HG02642 (cell line): ENCODE measurements around the gene MRPS18A.
"Not testable (repeated sequence)": the region's sequence is repeated elsewhere in the genome, so short reads cannot be mapped to it uniquely, and the experiment has no call there.

Experiments used
- ATAC-seq: cut with Tn5 transposase; IDR thresholded peaks from one replicate; pipeline ENCODE4 v1.9.1; 2021; ENCODE audit warnings: mild to moderate bottlenecking; ENCODE audit not compliant: unreplicated experiment, poor library complexity

The MRPS18A gene

DNA sequence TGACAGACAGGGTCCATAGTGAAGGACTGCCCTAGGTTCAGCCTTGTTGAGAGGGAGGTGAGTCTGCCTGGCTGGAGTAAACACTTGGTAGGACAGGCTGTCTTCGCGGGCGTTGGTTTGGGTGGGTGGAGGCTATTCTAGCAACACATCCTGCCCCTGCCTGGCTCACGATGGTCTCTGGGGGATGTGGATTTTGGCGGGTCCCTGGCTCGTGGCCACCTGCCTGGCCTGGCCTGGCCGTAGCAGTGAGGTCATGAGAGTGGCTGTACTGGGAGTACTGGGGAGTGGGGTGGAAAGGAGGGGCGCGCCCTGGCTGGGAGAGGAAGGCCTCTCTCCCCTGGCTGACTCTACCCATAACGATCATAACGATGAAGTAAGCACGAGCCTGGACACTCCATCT lies 30.2 kb upstream of the MRPS18A start:
- ATAC-seq, result no peak

DNA sequence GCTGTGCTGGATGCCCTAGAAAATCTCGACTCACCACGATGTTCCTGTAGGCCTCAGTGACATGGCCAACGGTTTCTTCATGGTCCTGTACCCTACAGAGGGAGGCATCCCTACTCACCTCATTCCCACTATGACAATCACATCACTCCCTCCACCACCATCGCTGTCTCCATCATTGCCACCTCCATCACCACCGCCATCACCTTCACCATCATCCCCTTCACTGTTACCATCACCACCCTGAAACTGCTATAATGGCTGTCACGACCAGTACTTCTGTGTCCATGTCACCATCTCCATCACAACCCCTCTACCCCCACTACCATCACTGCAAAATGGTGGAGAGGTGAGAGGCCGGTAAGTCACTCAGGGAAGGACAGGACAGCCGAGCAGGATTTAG lies 29.8 kb upstream of the MRPS18A start:
- no peak for ATAC-seq

GRCh38 chr6:43716099-43716498 lies 28.5 kb upstream of the MRPS18A start:
- ATAC-seq, result no peak

DNA sequence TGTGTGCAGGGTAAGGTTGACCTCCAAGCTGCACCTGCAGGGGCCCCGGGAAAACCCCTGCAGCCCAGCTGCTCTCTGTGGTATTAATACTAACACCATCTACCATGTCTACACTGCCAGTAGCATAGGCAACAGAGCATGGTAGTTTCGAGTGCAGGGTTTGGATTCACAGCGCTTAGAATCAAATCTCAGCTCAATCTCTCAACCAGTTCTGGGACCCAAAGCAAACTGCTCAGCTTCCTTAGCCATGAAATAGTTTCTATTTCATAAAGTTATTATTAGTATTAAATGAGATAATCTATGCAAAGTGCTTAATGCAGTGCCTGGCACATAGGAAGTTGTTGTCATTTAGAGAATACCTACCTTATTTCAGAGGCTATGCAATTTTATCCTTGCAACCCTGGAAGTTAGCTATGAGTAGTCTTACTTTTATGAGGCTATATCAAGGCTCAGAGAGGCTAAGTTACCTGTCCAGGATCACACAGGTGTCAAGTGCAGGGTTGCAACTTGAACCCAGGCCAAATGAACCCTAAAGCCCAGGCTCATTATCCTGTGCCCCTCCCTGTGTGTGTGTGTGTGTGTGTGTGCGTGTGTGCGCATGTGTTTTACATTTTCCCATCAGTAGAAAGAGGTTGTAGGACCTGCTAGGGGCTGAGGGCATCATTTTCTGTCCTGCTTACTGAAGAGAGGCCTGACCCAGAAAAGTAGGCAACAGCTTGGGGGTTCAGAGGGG lies 27.6 kb upstream of the MRPS18A start:
- ATAC-seq, result peak; percentile 94

DNA sequence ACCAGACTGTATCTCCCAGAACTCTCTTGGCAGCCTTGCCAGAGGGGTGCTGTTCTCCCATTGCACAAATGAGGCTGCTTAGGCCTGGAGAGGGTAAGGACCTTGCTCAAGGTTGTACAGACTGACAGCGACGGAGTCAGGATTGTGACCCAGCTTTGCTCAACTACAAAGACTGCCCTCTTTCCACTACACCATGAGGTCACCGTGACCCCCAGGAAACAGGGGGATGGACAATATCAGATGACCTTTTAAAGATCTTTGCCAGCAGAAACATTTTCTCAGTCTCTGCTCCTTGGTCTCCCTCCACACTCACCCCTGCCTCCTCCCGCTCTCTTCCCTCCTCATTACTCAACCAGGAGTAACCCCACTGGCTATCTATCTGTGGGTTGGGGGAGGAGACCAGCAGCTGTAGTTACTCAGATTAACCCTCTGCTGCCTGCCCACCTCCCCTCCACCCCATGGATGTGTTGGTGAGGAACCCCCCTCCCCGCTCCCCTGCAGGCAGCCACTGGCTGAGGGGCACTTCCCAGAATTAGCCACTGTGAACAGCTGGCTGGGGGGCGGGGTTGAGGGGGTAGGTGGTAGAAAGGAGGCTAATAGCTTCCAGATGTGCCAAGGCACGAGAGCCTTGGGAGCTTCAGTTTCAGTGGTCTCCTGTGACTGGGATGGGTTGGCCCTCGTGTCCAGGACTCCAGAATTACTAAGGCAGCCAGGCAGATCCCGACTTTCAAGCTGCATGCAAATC lies 26.9 kb upstream of the MRPS18A start:
- ATAC-seq, result peak; percentile 34

GRCh38 chr6:43713643-43714310 lies 26.2 kb upstream of the MRPS18A start:
- no peak for ATAC-seq

GRCh38 chr6:43712579-43712978 lies 25.0 kb upstream of the MRPS18A start:
- no peak for ATAC-seq

DNA sequence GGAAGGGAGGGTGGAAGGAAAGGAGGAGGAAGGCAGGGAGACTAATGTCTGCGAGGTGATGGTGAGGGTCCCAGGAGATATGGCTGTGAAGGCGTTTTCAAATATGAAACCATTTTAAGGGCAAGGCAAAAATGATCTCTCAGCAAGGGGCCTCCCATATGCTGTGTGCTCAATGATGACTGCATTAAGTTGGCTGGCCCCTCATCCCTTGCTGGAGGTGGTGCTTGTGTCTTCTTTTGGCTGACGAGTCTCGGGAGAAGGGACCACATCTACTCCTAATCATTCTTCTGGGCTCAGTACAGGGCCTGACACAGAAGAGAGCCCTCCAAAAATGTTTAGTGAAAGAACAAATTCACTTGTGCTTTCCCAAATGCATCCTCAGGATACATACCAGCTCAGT lies 23.0 kb upstream of the MRPS18A start:
- no peak for ATAC-seq

- no peak for ATAC-seq
These were observed 22.2 kb upstream of the MRPS18A start for GRCh38 chr6:43709654-43710303.

DNA sequence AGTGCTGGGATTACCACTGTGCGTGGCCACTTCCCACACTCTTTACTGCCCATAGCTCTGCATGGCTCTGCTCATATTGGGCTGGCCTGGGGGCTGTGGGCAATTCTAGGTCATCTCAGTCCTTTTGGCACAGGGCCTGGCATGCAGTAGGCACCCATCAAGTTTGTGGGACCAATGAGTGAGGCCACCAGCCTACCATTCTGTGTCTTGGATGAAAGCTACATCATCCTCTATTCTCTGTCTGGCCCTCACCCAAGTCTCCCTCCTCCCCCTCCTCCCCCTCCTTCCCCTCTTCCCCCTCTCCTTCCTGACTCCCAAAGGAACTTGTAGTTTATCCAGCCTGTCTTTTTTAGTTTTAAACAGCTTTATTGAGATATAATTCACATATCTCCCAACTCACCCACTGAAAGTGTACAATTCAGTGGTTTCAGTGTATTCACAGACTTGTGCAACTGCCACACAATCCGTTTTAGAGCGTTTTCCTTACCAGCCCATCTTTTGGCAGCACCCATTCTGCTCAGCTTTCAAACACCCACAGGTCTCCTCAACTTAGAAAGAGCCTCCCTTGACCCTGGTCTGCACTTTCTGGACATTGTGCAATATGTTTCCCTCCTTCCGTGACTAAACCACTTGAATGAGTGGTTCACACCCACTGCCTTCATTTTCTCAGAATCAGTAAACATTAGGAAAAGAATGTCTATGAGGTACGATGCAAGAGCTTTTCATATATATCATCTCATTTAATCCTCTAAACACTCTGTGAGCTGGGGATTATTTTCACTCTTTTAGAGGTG lies 21.5 kb upstream of the MRPS18A start:
- no peak for ATAC-seq

DNA sequence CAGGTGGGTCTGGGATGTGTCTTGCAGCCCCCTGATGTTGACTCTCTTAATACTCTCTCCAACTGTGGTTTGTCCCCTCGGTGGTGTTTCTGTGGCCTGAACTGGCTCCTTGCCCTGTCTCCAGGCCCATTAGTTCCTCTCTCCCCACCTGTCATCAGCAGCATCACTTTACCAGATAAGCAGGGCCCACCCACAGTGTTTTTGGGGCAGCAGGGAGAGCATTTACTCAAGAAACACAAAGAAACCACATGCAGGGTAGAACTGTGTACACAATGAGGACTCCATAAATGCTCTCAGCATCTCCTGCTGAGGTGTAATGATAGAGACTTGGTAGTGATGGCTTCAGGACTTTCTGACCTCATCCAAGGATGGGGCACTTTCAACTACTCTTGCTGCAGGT lies 20.2 kb upstream of the MRPS18A start:
- no peak for ATAC-seq

DNA sequence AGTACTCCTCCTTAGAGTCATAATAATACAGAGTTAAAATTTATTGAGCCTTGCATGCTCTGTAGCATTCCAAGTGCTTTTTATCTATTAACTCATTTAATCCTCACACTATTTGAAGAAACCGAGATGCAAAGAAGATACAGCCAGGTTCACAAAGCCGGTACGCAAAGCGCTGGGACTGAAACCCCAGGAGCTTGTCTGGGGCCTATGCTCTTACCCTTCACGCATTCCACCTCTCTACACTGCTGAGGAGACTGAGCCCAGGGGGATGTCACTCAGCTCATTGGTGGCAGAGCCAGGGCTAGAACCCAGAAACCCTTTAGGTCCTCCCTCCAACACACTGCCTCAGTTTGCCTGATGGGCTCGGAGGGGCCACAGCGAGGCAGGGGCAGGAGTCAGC lies 19.7 kb upstream of the MRPS18A start:
- no peak for ATAC-seq

- ATAC-seq, result no peak
These were observed 19.2 kb upstream of the MRPS18A start for GRCh38 chr6:43706788-43707187.

GRCh38 chr6:43705996-43706395 lies 18.4 kb upstream of the MRPS18A start:
- ATAC-seq, result no peak

GRCh38 chr6:43703512-43704429 lies 16.2 kb upstream of the MRPS18A start:
- ATAC-seq, result no peak

DNA sequence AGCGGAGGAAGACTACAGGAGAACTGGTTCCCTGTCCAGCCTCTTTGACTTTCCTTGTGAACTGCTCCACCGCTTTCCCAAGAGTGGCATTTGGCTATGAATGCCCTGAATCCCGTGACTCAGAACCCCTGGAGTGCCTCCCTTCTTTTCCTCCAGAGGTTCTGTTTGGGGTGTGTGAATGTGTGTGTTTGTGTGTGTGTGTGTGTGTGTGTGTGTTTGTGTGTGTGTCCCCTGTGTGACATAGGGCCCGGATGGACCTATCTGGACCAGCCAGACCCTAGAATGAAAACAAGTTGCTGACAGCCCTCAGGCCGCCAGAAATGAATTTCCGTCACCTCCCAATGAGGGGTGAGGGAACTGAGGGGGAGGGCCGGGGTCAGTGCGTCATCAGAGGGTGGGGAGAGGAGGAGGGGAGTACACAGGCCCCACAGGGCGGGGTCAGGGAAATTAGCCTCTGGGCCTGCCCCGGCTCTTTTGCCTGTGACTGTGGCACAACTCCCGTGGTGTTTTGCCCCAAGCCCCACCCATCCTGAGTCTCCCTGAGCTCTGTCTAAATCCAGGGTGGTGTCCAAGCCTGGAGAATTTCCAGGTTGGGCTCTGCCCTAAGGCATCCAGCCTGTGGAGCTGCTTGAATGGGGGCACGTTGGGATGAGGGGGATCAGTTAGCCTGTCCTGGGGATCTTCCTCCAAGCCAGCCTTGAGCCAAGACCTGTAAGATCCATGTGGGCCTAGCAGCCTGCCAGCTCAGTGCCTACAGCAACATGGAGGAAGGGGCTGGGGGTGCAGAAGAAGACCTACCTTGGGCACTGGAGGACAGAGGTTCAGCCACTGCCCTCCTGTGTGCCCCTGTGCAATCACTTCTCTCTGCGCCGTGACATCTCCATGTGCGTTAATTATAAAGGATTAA lies 15.2 kb upstream of the MRPS18A start:
- peak; percentile 65 for ATAC-seq

DNA sequence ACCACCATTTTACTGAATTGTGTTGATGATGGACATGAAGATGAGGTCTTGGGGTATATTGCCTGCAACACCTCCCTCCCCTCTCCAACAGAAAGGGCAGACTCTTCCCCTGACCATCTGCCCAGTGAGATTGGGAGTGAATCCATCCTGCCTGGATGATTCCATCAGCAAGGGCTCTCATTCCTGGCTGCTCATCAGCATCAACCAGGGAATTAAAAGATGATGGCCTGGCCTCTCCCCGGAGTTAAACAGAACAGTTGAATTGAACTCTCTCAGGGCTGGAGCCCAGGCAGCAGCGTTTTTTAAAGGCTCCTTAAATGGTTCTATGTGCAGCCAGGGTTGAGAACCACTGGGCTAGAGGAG lies 14.6 kb upstream of the MRPS18A start:
- ATAC-seq, result no peak

DNA sequence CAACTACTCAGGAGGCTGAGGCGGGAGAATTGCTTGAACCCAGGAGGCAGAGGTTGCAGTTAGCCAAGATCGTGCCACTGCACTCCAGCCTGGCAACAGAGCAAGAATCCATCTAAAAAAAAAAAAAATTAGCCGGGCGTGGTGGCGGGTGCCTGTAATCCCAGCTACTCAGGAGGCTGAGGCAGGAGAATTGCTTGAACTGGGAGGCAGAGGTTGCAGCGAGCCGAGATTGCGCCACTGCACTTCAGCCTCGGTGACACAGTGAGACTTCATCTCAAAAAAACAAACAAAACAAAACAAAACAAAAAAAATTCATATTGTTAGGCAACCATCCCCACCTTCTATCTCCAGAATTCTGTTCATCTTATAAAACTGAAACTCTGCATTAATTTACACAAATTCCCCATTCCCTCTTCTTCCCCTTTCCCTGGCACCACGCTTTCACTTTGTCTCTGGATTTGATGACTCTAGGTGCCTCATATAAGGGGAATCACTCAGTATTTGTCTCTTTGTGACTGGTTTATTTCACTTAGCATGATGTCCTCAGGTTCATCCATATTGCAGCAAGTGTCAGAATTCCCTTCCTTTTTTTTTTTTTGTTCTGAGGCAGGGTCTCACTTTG lies 13.5 kb upstream of the MRPS18A start:
- ATAC-seq, result not testable (repeated sequence)
